HepG2 (cell line): ENCODE measurements around the gene NOL8. TPM values are rescaled to one million over a fixed set of nuclear protein-coding genes. Genes with fewer than 3 reads are reported as not detected.

Experiments
- CC2D1A ChIP-seq: sonication (generic); formaldehyde crosslinking; IDR thresholded peaks from 2 replicates; pipeline ENCODE4 v1.8.1; 2023; ENCODE audit warnings: mild to moderate bottlenecking, missing genetic modification reagents
- EED ChIP-seq: sonication (generic); formaldehyde crosslinking; IDR thresholded peaks from 2 replicates; pipeline ENCODE4 v1.5.0; 2020; ENCODE audit warnings: mild to moderate bottlenecking, missing genetic modification reagents
- NPAS2 ChIP-seq: sonication (generic); formaldehyde crosslinking; IDR thresholded peaks from 2 replicates; pipeline ENCODE4 v1.8.0; 2022; ENCODE audit warnings: mild to moderate bottlenecking, missing genetic modification reagents, borderline replicate concordance
- NRL ChIP-seq: sonication (generic); formaldehyde crosslinking; IDR thresholded peaks from 2 replicates; pipeline ENCODE4 v1.5.0; 2020; ENCODE audit warnings: missing genetic modification reagents, mild to moderate bottlenecking, moderate library complexity, borderline replicate concordance
- TBL1XR1 ChIP-seq: fragments of 150-350 bp; IDR thresholded peaks from 2 replicates; pipeline ENCODE4 v1.6.1; 2014; ENCODE audit warnings: borderline replicate concordance, low read length; ENCODE audit not compliant: partially characterized antibody
- ZBTB14 ChIP-seq: sonication (generic); formaldehyde crosslinking; IDR thresholded peaks from 2 replicates; pipeline ENCODE4 v1.4.0; 2020; ENCODE audit warnings: missing genetic modification reagents
- ZNF230 ChIP-seq: sonication (generic); formaldehyde crosslinking; IDR thresholded peaks from 2 replicates; pipeline ENCODE4 v1.4.0; 2020; ENCODE audit warnings: mild to moderate bottlenecking, missing genetic modification reagents
- ZNF567 ChIP-seq: sonication (generic); formaldehyde crosslinking; IDR thresholded peaks from 2 replicates; pipeline ENCODE4 v1.8.1; 2023; ENCODE audit warnings: mild to moderate bottlenecking, missing genetic modification reagents, borderline replicate concordance
- ZNF598 ChIP-seq: sonication (generic); formaldehyde crosslinking; IDR thresholded peaks from 2 replicates; pipeline ENCODE4 v1.5.1; 2020; ENCODE audit warnings: mild to moderate bottlenecking, missing genetic modification reagents, borderline replicate concordance
- ZNF674 ChIP-seq: sonication (generic); formaldehyde crosslinking; IDR thresholded peaks from 2 replicates; pipeline ENCODE4 v1.5.0; 2020; ENCODE audit warnings: low read depth, mild to moderate bottlenecking, missing genetic modification reagents
- polyA plus RNA-seq, 8 experiments: library from polyadenylated mRNA; depleted of rRNA in 3 of 8; stranded (reverse) in 7 of 8; unstranded in 1 of 8; fragments of >200 nt; fragmentation: Illumina TruSeq in 4 of 8; extraction: Trizol in 4 of 8; gene quantifications; 2 replicates each; pipeline versions ENCODE4 v1.2.1 to v1.2.3, GENCODE V29; 2011 to 2016; ENCODE audit warnings: low read depth in 4 of 8, missing spikeins in 1 of 8, mixed read lengths in 1 of 8; ENCODE audit not compliant: insufficient read depth in 1 of 8
- total RNA-seq, 5 experiments: library from RNA; depleted of rRNA; stranded (reverse); fragments of >200 nt; fragmentation: Illumina TruSeq; extraction: Trizol; gene quantifications; 2 replicates each; pipeline ENCODE4 v1.2.3, GENCODE V29; 2016; ENCODE audit warnings: low read depth in 1 of 5
- TF ChIP-seq, protein P1 (sequence below): fragments of 450-650 bp; IDR thresholded peaks from 2 replicates; pipeline ENCODE4 v1.6.1; 2016
- TF ChIP-seq, protein P2 (sequence below): sonication (generic); formaldehyde crosslinking; conservative IDR thresholded peaks from 2 replicates; pipeline ENCODE4 v1.4.0; 2020; ENCODE audit warnings: missing genetic modification reagents
- TF ChIP-seq, protein P3 (sequence below): IDR thresholded peaks from 2 replicates; pipeline ENCODE4 v1.6.1; 2016; ENCODE audit warnings: low read depth
- TF ChIP-seq, protein P4 (sequence below): sonication (generic); formaldehyde crosslinking; conservative IDR thresholded peaks from 2 replicates; pipeline ENCODE4 v1.8.0; 2022; ENCODE audit warnings: low read depth, missing genetic modification reagents

NOL8 gene
- total and polyA plus RNA-seq, 2 of the 13 experiments (the other 11 are each of a cell fraction or from before 2014, with no cell fraction given), result 12.8 to 36.3 TPM

DNA sequence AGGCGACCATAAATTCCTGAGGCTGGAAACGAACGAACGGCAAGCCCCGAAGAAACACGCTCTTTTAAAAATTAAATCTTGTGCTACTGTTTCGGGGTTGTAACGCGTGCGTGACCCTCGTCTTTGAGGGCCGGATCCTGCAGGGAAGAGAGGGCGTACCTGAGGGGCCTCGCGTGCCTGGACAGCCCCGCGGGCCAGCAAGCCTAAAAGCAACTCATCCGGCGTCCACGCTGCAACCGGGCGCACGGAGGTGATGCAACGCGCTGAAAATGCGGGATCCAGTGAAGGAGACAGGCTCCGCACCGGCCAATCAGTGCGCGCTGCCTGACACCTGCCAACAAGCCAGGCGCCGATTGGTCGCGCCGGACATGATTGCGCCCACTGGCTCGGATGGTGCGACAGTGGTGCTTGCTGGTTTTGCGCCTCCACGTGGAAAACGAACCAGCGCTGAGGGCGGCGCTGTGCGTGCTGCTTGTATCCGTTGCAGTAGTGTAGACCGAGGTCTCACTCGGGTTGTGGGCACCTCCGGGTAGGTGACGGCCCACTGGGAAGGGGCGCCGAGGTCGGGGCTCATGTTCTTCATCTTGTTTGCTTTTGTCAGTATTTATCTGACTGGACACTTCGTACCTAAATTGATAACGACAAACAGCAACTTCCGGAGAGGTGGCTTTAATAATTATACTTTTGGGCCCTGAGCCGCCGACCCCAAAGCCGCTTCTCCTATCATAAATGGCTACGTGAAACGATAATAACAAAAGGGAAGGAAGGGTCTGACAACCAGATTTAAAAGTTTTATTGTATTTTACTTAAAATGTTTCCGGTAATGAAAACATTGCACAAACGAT, 31.5 kb downstream of the NOL8 start, which contains the start of gene IARS1 (continued):
- TF ChIP-seq, protein P1, sequence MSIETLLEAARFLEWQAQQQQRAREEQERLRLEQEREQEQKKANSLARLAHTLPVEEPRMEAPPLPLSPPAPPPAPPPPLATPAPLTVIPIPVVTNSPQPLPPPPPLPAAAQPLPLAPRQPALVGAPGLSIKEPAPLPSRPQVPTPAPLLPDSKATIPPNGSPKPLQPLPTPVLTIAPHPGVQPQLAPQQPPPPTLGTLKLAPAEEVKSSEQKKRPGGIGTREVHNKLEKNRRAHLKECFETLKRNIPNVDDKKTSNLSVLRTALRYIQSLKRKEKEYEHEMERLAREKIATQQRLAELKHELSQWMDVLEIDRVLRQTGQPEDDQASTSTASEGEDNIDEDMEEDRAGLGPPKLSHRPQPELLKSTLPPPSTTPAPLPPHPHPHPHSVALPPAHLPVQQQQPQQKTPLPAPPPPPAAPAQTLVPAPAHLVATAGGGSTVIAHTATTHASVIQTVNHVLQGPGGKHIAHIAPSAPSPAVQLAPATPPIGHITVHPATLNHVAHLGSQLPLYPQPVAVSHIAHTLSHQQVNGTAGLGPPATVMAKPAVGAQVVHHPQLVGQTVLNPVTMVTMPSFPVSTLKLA, result peak; percentile 96
- TF ChIP-seq NRL (CRISPR knock-in tag), result peak; percentile 96
- peak; percentile 56 for TF ChIP-seq TBL1XR1
- peak; percentile 87 for TF ChIP-seq ZNF230 (CRISPR knock-in tag)
- TF ChIP-seq NPAS2, result no peak
- TF ChIP-seq ZBTB14 (CRISPR knock-in tag), result peak; percentile 20; the same call in 1 of the 2 replicates
- TF ChIP-seq, protein P2, sequence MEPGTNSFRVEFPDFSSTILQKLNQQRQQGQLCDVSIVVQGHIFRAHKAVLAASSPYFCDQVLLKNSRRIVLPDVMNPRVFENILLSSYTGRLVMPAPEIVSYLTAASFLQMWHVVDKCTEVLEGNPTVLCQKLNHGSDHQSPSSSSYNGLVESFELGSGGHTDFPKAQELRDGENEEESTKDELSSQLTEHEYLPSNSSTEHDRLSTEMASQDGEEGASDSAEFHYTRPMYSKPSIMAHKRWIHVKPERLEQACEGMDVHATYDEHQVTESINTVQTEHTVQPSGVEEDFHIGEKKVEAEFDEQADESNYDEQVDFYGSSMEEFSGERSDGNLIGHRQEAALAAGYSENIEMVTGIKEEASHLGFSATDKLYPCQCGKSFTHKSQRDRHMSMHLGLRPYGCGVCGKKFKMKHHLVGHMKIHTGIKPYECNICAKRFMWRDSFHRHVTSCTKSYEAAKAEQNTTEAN (CRISPR knock-in tag), result peak; percentile 84; the same call in 1 of the 2 replicates
- TF ChIP-seq ZNF598 (CRISPR knock-in tag), result peak; percentile 89; the same call in 1 of the 2 replicates
- TF ChIP-seq EED (CRISPR knock-in tag), result peak; percentile 58; the same call in 1 of the 2 replicates
- TF ChIP-seq, protein P3, sequence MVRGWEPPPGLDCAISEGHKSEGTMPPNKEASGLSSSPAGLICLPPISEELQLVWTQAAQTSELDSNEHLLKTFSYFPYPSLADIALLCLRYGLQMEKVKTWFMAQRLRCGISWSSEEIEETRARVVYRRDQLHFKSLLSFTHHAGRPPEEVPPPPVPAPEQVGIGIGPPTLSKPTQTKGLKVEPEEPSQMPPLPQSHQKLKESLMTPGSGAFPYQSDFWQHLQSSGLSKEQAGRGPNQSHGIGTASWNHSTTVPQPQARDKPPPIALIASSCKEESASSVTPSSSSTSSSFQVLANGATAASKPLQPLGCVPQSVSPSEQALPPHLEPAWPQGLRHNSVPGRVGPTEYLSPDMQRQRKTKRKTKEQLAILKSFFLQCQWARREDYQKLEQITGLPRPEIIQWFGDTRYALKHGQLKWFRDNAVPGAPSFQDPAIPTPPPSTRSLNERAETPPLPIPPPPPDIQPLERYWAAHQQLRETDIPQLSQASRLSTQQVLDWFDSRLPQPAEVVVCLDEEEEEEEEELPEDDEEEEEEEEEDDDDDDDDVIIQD (CRISPR knock-in tag), result peak; percentile 80
- TF ChIP-seq, protein P4, sequence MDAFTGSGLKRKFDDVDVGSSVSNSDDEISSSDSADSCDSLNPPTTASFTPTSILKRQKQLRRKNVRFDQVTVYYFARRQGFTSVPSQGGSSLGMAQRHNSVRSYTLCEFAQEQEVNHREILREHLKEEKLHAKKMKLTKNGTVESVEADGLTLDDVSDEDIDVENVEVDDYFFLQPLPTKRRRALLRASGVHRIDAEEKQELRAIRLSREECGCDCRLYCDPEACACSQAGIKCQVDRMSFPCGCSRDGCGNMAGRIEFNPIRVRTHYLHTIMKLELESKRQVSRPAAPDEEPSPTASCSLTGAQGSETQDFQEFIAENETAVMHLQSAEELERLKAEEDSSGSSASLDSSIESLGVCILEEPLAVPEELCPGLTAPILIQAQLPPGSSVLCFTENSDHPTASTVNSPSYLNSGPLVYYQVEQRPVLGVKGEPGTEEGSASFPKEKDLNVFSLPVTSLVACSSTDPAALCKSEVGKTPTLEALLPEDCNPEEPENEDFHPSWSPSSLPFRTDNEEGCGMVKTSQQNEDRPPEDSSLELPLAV (CRISPR knock-in tag), result no peak
- TF ChIP-seq ZNF674 (CRISPR knock-in tag), result no peak; the same call in 1 of the 2 replicates
- 0 out of 2 replicates have a peak, but pooled peaks have one; percentile 67 for TF ChIP-seq CC2D1A (CRISPR knock-in tag)
- peak; percentile 77; the same call in 1 of the 2 replicates for TF ChIP-seq ZNF567 (CRISPR knock-in tag)
